Endothelial cell (in vitro differentiated cells): Measurements from ENCODE around the gene CSGALNACT2. TPM values are rescaled to one million over a fixed set of nuclear protein-coding genes. Genes with fewer than 3 reads are reported as not detected.

Experiments used
- DNase-seq: peaks from one replicate; pipeline ENCODE4 v3.0.0; 2021; ENCODE audit warnings: low spot score
- H3K27ac Mint-ChIP-seq: one replicate; pipeline ENCODE4 v1.8.0; 2021; ENCODE audit warnings: mixed read lengths, inconsistent platforms; ENCODE audit not compliant: unreplicated experiment
- H3K27me3 Mint-ChIP-seq: one replicate; pipeline ENCODE4 v1.8.0; 2021; ENCODE audit warnings: mild to moderate bottlenecking, moderate library complexity, mixed read lengths, inconsistent platforms; ENCODE audit not compliant: unreplicated experiment
- H3K36me3 Mint-ChIP-seq: one replicate; pipeline ENCODE4 v1.8.0; 2021; ENCODE audit warnings: mild to moderate bottlenecking, low read depth, mixed read lengths, inconsistent platforms; ENCODE audit not compliant: unreplicated experiment
- H3K4me1 Mint-ChIP-seq: one replicate; pipeline ENCODE4 v1.8.0; 2021; ENCODE audit warnings: mild to moderate bottlenecking, mixed read lengths, inconsistent platforms; ENCODE audit not compliant: unreplicated experiment
- H3K4me3 Mint-ChIP-seq: one replicate; pipeline ENCODE4 v1.8.0; 2021; ENCODE audit warnings: mild to moderate bottlenecking, mixed read lengths, inconsistent platforms; ENCODE audit not compliant: unreplicated experiment
- H3K9me3 Mint-ChIP-seq: one replicate; pipeline ENCODE4 v1.8.0; 2021; ENCODE audit warnings: mixed read lengths, inconsistent platforms; ENCODE audit not compliant: unreplicated experiment
- CTCF ChIP-seq: fragments of 200-600 bp; sonication (generic); IDR thresholded peaks from one replicate; pipeline ENCODE4 v1.5.0; 2021; ENCODE audit warnings: antibody characterized with exemption; ENCODE audit not compliant: unreplicated experiment
- total RNA-seq: library from RNA; stranded (reverse); fragmentation: NEBNext Ultra II Directional; extraction: Animal tissue kit (Norgen Biotek cat#: 25700); gene quantifications from one replicate; pipeline ENCODE4 v1.2.1, GENCODE V29; 2021; ENCODE audit not compliant: unreplicated experiment

The CSGALNACT2 gene
- total RNA-seq, 1 donor from 2014 or later: 3.8 TPM

GRCh38 chr10:43230101-43230908 is 92.1 kb downstream of the CSGALNACT2 start:
- peak; percentile 6 for DNase-seq
- no peak for TF ChIP-seq CTCF
- H3K27me3 Mint-ChIP-seq: peaks cover 30% of the 10 kb centered on the region
- H3K9me3 Mint-ChIP-seq: no peaks in the 10 kb centered on the region
- peaks cover 3% of the 10 kb centered on the region for H3K4me1 Mint-ChIP-seq
- H3K27ac Mint-ChIP-seq: no peak overlapping the region
- H3K36me3 Mint-ChIP-seq: no peaks in the 10 kb centered on the region
- H3K4me3 Mint-ChIP-seq: no peak overlapping the region

DNA sequence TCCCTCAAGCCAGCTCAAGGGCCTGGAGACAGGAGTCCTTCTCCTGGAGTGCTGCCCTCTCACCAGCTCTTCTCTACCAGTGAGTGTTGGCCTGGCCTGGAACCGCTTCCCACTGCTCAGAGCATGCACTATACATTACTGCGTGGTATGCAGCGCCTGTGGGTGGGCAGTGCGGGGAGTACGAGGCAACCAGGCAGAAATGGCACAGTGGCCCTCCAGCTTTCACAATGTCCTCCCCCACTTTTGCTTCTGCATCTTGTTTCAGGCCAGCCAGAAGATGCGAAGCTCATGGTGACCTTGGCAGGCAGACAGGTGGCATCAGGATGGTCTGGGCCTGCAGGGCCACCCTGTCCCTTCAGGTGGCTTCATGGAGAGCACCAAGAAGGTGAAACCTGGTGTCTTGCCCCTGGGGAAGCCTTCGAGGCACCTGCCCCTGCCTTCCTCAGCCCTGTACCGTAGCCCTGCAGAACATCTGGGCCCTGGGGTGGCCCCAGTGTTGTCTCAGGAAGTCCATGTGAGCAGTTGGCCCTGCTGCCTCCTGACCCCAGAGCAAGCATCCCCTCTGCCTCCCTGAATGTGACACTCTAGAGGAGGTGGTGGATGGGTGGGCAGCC is 92.8 kb downstream of the CSGALNACT2 start:
- peaks cover 30% of the 10 kb centered on the region for H3K27me3 Mint-ChIP-seq
- TF ChIP-seq CTCF: no peak
- H3K36me3 Mint-ChIP-seq: no peaks in the 10 kb centered on the region
- no peak overlapping the region for H3K4me3 Mint-ChIP-seq
- peaks cover 3% of the 10 kb centered on the region for H3K4me1 Mint-ChIP-seq
- no peaks in the 10 kb centered on the region for H3K9me3 Mint-ChIP-seq
- H3K27ac Mint-ChIP-seq: no peak overlapping the region
- DNase-seq: peak; percentile 2

- H3K27me3 Mint-ChIP-seq: peaks cover 31% of the 10 kb centered on the region
- no peak for DNase-seq
- H3K9me3 Mint-ChIP-seq: no peaks in the 10 kb centered on the region
- TF ChIP-seq CTCF: no peak
- peaks cover 3% of the 10 kb centered on the region for H3K4me1 Mint-ChIP-seq
- H3K36me3 Mint-ChIP-seq: no peaks in the 10 kb centered on the region
- no peak overlapping the region for H3K4me3 Mint-ChIP-seq
- no peak overlapping the region for H3K27ac Mint-ChIP-seq
Measured at GRCh38 chr10:43231523-43232078, 93.4 kb downstream of the CSGALNACT2 start.

DNA sequence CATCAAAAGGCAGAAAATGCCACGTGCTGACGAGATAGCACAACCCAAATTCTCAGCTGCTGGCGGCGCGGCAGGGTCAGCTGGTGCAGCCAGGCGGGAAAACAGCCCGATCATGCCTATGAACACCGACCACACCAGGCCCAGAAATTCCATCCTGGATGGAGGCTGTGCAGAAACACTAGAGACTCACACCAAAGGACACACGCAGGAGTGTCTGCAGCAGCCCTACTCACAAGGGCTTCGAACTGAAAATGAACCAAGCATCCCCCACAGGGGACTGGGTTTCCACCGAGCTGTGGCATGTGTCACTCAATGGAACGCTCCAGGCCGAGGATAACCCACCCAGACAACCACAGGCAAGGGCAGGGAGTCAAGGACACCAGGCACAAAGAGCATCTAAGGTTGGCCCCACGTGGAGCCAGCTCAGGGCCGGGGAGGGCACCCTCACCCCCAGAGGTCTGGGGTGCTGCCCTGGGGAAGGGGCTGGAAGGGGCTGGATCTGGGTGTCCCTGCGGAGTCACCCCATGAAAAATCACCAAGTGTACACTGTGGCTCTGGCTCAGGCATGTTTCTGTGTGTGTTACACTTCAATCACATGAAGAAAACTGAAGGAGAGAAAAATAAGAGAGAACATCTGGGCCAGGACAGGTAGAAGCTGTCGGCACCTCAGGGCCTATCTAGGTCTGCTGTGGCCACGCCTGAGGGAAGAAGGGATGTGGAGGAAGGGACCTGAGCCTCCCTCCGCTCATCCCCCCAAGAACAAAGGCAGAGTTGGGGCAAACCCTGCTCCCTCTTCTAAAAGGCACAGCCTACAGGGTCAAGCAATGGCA is 95.6 kb downstream of the CSGALNACT2 start:
- no peak overlapping the region for H3K4me3 Mint-ChIP-seq
- no peaks in the 10 kb centered on the region for H3K9me3 Mint-ChIP-seq
- H3K36me3 Mint-ChIP-seq: no peaks in the 10 kb centered on the region
- peaks cover 2% of the 10 kb centered on the region for H3K4me1 Mint-ChIP-seq
- no peak for DNase-seq
- TF ChIP-seq CTCF: no peak
- H3K27me3 Mint-ChIP-seq: peaks cover 24% of the 10 kb centered on the region
- H3K27ac Mint-ChIP-seq: no peak overlapping the region
